Umbilical cord (tissue), 2 donors: Measurements from ENCODE around the gene DOCK4. TPM values are rescaled to one million over a fixed set of nuclear protein-coding genes. Genes with fewer than 3 reads are reported as not detected.

ENCODE experiments used
- DNase-seq: peaks from one replicate; pipeline ENCODE4 v3.0.0-alpha.2; 2015; ENCODE audit warnings: low spot score
- total RNA-seq: library from RNA; depleted of rRNA; stranded (reverse); fragments of >200 nt; gene quantifications from one replicate; pipeline ENCODE4 v1.2.3, GENCODE V29; 2014; ENCODE audit warnings: low replicate concordance; ENCODE audit not compliant: insufficient read depth

Gene DOCK4
- total RNA-seq, 1 donor from 2014 or later: 7.7 TPM

GRCh38 chr7:111770116-111770515, 436.1 kb downstream of the DOCK4 start:
- no peak for DNase-seq

- peak; percentile 57 for DNase-seq
These were observed 440.2 kb downstream of the DOCK4 start for GRCh38 chr7:111765751-111766643.

GRCh38 chr7:111763221-111763801, 442.9 kb downstream of the DOCK4 start:
- peak; percentile 62 for DNase-seq

GRCh38 chr7:111762799-111763198, 443.4 kb downstream of the DOCK4 start:
- DNase-seq: no peak

GRCh38 chr7:111762211-111762610, 444.0 kb downstream of the DOCK4 start:
- DNase-seq: no peak

- no peak for DNase-seq
These were observed 446.2 kb downstream of the DOCK4 start for GRCh38 chr7:111760043-111760442.

GRCh38 chr7:111758332-111758731, 447.9 kb downstream of the DOCK4 start:
- DNase-seq: no peak

GRCh38 chr7:111756687-111757178, 449.5 kb downstream of the DOCK4 start:
- no peak for DNase-seq

GRCh38 chr7:111755383-111755782, 450.8 kb downstream of the DOCK4 start:
- no peak for DNase-seq

- DNase-seq: no peak
These were observed 452.2 kb downstream of the DOCK4 start for GRCh38 chr7:111753968-111754367.

- peak; percentile 16 for DNase-seq
These were observed 454.1 kb downstream of the DOCK4 start for GRCh38 chr7:111752022-111752582.

GRCh38 chr7:111750878-111751277, 455.3 kb downstream of the DOCK4 start:
- DNase-seq: no peak

- DNase-seq: no peak
These were observed 456.0 kb downstream of the DOCK4 start for GRCh38 chr7:111750228-111750627.

- DNase-seq: no peak
These were observed 456.6 kb downstream of the DOCK4 start for GRCh38 chr7:111749625-111750024.

- DNase-seq: no peak
These were observed 458.5 kb downstream of the DOCK4 start for GRCh38 chr7:111747718-111748117.

- no peak for DNase-seq
These were observed 459.2 kb downstream of the DOCK4 start for GRCh38 chr7:111746950-111747349.

- peak; percentile 27 for DNase-seq
These were observed 461.6 kb downstream of the DOCK4 start for GRCh38 chr7:111744501-111745155.

GRCh38 chr7:111743244-111743847, 462.9 kb downstream of the DOCK4 start:
- no peak for DNase-seq

- peak; percentile 67 for DNase-seq
These were observed 464.4 kb downstream of the DOCK4 start for GRCh38 chr7:111741811-111742240.

GRCh38 chr7:111740942-111741341, 465.3 kb downstream of the DOCK4 start:
- DNase-seq: no peak

- peak; percentile 29 for DNase-seq
These were observed 469.7 kb downstream of the DOCK4 start for GRCh38 chr7:111736552-111736874.
